Measurements from ENCODE around the gene SLFN12L.

- TF ChIP-seq, protein P1, sequence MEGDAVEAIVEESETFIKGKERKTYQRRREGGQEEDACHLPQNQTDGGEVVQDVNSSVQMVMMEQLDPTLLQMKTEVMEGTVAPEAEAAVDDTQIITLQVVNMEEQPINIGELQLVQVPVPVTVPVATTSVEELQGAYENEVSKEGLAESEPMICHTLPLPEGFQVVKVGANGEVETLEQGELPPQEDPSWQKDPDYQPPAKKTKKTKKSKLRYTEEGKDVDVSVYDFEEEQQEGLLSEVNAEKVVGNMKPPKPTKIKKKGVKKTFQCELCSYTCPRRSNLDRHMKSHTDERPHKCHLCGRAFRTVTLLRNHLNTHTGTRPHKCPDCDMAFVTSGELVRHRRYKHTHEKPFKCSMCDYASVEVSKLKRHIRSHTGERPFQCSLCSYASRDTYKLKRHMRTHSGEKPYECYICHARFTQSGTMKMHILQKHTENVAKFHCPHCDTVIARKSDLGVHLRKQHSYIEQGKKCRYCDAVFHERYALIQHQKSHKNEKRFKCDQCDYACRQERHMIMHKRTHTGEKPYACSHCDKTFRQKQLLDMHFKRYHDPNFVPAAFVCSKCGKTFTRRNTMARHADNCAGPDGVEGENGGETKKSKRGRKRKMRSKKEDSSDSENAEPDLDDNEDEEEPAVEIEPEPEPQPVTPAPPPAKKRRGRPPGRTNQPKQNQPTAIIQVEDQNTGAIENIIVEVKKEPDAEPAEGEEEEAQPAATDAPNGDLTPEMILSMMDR (IDR thresholded peaks at IDR 0.05; ENCODE audit: low read depth, low read length) = no peak
- TF ChIP-seq EZH2phosphoT487 (IDR thresholded peaks at IDR 0.05; ENCODE audit: low read depth) = no peak
These were observed 47.5 kb downstream of the SLFN12L start for GRCh38 chr17:35489944-35490343.
